GM23338 (cell line): Measurements from ENCODE around the gene CHRNA3. TPM values are rescaled to one million over a fixed set of nuclear protein-coding genes. Genes with fewer than 3 reads are reported as not detected.
"Not testable (repeated sequence)": the region's sequence is repeated elsewhere in the genome, so short reads cannot be mapped to it uniquely, and the experiment has no call there.

Experiments used
- ATAC-seq: fragments of 200-7000 bp; cut with Tn5 transposase; 3 replicates; pipeline ENCODE4 v1.9.1; 2020
- DNase-seq: peaks from one replicate; pipeline ENCODE4 v3.0.0-alpha.2; 2015; ENCODE audit warnings: low spot score
- H2AFZ ChIP-seq: fragments of 200-600 bp; sonication (generic); 2 replicates; pipeline ENCODE4 v1.8.0; 2016; ENCODE audit warnings: antibody characterized with exemption, mild to moderate bottlenecking, moderate library complexity
- H3F3A ChIP-seq: fragments of 200-600 bp; sonication (generic); replicated peaks from 2 replicates; pipeline ENCODE4 v1.8.0; 2017; ENCODE audit warnings: antibody characterized with exemption, mixed run types, low read depth
- H3K27ac ChIP-seq: fragments of 200-600 bp; sonication (generic); 2 replicates; pipeline ENCODE4 v1.6.1; 2016; ENCODE audit warnings: low read depth
- H3K27me3 ChIP-seq: fragments of 200-600 bp; sonication (generic); 2 replicates; pipeline ENCODE4 v1.8.0; 2016; ENCODE audit warnings: mild to moderate bottlenecking, mixed run types, moderate library complexity; ENCODE audit not compliant: insufficient read depth
- H3K36me3 ChIP-seq: fragments of 200-600 bp; sonication (generic); 2 replicates; pipeline ENCODE4 v1.8.0; 2016; ENCODE audit warnings: mild to moderate bottlenecking; ENCODE audit not compliant: insufficient read depth
- H3K4me1 ChIP-seq: fragments of 200-600 bp; sonication (generic); 2 replicates; pipeline ENCODE4 v1.8.0; 2016; ENCODE audit warnings: mild to moderate bottlenecking, moderate library complexity; ENCODE audit not compliant: insufficient read depth
- H3K4me2 ChIP-seq: fragments of 200-600 bp; sonication (generic); 2 replicates; pipeline ENCODE4 v1.7.1; 2017; ENCODE audit warnings: mixed run types
- H3K4me3 ChIP-seq: fragments of 200-600 bp; sonication (generic); 2 replicates; pipeline ENCODE4 v1.6.1; 2016; ENCODE audit warnings: mixed run types
- H3K79me2 ChIP-seq: fragments of 200-600 bp; sonication (generic); replicated peaks from 2 replicates; pipeline ENCODE4 v1.8.0; 2017; ENCODE audit warnings: mild to moderate bottlenecking; ENCODE audit not compliant: insufficient read depth
- H3K9me2 ChIP-seq: fragments of 200-600 bp; sonication (generic); 2 replicates; pipeline ENCODE4 v1.8.0; 2017; ENCODE audit not compliant: insufficient read depth
- H4K20me1 ChIP-seq: fragments of 200-600 bp; sonication (generic); replicated peaks from 2 replicates; pipeline ENCODE4 v1.8.0; 2017; ENCODE audit warnings: mild to moderate bottlenecking; ENCODE audit not compliant: insufficient read depth
- H3K27ac Mint-ChIP-seq: 2 replicates; pipeline ENCODE4 v1.8.0; 2020; ENCODE audit warnings: inconsistent platforms, mild to moderate bottlenecking, moderate library complexity, mixed read lengths
- H3K27me3 Mint-ChIP-seq: 3 replicates; pipeline ENCODE4 v1.8.0; 2022; ENCODE audit warnings: low read depth, mild to moderate bottlenecking, moderate library complexity, mixed read lengths, inconsistent platforms; ENCODE audit not compliant: insufficient read depth, poor library complexity
- H3K36me3 Mint-ChIP-seq: 3 replicates; pipeline ENCODE4 v1.8.0; 2021; ENCODE audit warnings: low read depth, mild to moderate bottlenecking, inconsistent platforms, moderate library complexity, mixed read lengths
- H3K4me1 Mint-ChIP-seq: 3 replicates; pipeline ENCODE4 v1.8.0; 2020; ENCODE audit warnings: mild to moderate bottlenecking, inconsistent platforms, mixed read lengths
- H3K4me3 Mint-ChIP-seq: 3 replicates; pipeline ENCODE4 v1.8.0; 2021; ENCODE audit warnings: moderate library complexity, mild to moderate bottlenecking, inconsistent platforms, mixed read lengths
- H3K9me3 Mint-ChIP-seq: 3 replicates; pipeline ENCODE4 v1.8.0; 2020; ENCODE audit warnings: moderate library complexity, mild to moderate bottlenecking, inconsistent platforms, mixed read lengths
- CREB1 ChIP-seq: fragments of 250-450 bp; sonication (Bioruptor Pico); IDR thresholded peaks from 2 replicates; pipeline ENCODE4 v1.5.0; 2020; ENCODE audit warnings: low read depth, mild to moderate bottlenecking, moderate library complexity
- EZH2 ChIP-seq: fragments of 200-600 bp; sonication (generic); IDR thresholded peaks from one replicate; pipeline ENCODE4 v1.8.0; 2017; ENCODE audit warnings: antibody characterized with exemption, mild to moderate bottlenecking, low read depth; ENCODE audit not compliant: unreplicated experiment
- JUNB ChIP-seq: IDR thresholded peaks from one replicate; pipeline ENCODE4 v1.6.1; 2016; ENCODE audit warnings: antibody characterized with exemption; ENCODE audit not compliant: unreplicated experiment
- NANOG ChIP-seq: IDR thresholded peaks from 2 replicates; pipeline ENCODE4 v1.6.1; 2016; ENCODE audit warnings: antibody characterized with exemption, borderline replicate concordance
- POLR2AphosphoS5 ChIP-seq: IDR thresholded peaks from 2 replicates; pipeline ENCODE4 v1.6.1; 2016; ENCODE audit warnings: antibody characterized with exemption, low read depth
- STAT1 ChIP-seq: IDR thresholded peaks from one replicate; pipeline ENCODE4 v1.6.1; 2016; ENCODE audit warnings: antibody characterized with exemption; ENCODE audit not compliant: unreplicated experiment
- ZNF114 ChIP-seq: fragments of 250-450 bp; sonication (Bioruptor Pico); IDR thresholded peaks from 2 replicates; pipeline ENCODE4 v1.5.0; 2020; ENCODE audit warnings: mild to moderate bottlenecking, moderate library complexity
- polyA plus RNA-seq: library from polyadenylated mRNA; unstranded; fragments of >200 nt; fragmentation: Nextera tagmentation; extraction: Ambion mirVana; gene quantifications from 2 replicates; pipeline ENCODE4 v1.2.1, GENCODE V29; 2016
- total RNA-seq: library from RNA; depleted of rRNA; stranded (reverse); fragments of >200 nt; shearing (Covaris generic); gene quantifications from 2 replicates; pipeline ENCODE4 v1.2.3, GENCODE V29; 2014
- TF ChIP-seq, protein P1 (sequence below): IDR thresholded peaks from 2 replicates; pipeline ENCODE4 v1.6.1; 2016; ENCODE audit warnings: antibody characterized with exemption
- TF ChIP-seq, protein P2 (sequence below), 2 experiments: fragments of 200-600 bp in 1 of 2; sonication (generic) in 1 of 2; conservative IDR thresholded peaks; 2 replicates each; pipeline versions ENCODE4 v1.5.1 to v1.6.1; 2016 to 2017; ENCODE audit warnings: antibody characterized with exemption in 2 of 2, low read depth in 2 of 2, mild to moderate bottlenecking in 2 of 2, moderate library complexity in 1 of 2
- TF ChIP-seq, protein P3 (sequence below): fragments of 250-450 bp; sonication (Bioruptor Pico); IDR thresholded peaks from 2 replicates; pipeline ENCODE4 v1.5.0; 2020; ENCODE audit warnings: mild to moderate bottlenecking, moderate library complexity

Gene CHRNA3
- total and polyA plus RNA-seq, 2 experiments from 2014 or later, result 2.9 to 3.5 TPM

GRCh38 chr15:78614021-78614420 lies 6.8 kb downstream of the CHRNA3 start (continued):
- TF ChIP-seq EZH2 (no peak), ZNF114 (CRISPR knock-in tag) (no peak), NANOG (no peak)

DNA sequence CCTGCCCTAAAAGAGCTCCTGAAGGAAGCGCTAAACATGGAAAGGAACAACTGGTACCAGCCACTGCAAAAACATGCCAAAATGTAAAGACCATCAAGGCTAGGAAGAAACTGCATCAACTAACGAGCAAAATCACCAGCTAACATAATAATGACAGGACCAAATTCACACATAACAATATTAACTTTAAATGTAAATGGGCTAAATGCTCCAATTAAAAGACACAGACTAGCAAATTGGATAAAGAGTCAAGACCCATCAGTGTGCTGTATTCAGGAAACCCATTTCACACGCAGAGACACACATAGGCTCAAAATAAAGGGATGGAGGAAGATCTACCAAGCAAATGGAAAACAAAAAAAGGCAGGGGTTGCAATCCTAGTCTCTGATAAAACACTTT lies 11.2 kb downstream of the CHRNA3 start:
- H3K4me1 ChIP-seq, H2AFZ ChIP-seq, H3K4me3 Mint-ChIP-seq, H3K27ac Mint-ChIP-seq, H3K4me3 ChIP-seq, H3K79me2 ChIP-seq, H3K4me2 ChIP-seq, H3F3A ChIP-seq, H3K9me2 ChIP-seq, H3K27me3 ChIP-seq, H4K20me1 ChIP-seq, H3K27ac ChIP-seq, H3K36me3 ChIP-seq, ATAC-seq, H3K4me1 Mint-ChIP-seq, DNase-seq: not testable (repeated sequence)
- Mint-ChIP-seq H3K9me3 (peaks cover 62% of the 10 kb centered on the region), H3K27me3 (peaks cover 12% of the 10 kb centered on the region), H3K36me3 (peaks cover 43% of the 10 kb centered on the region)

- no peaks in the 10 kb centered on the region for H4K20me1 ChIP-seq
- no peaks in the 10 kb centered on the region for H3F3A ChIP-seq
- no peaks in the 10 kb centered on the region for H3K79me2 ChIP-seq
- H2AFZ ChIP-seq, result no peak overlapping the region
- no peak for ATAC-seq
- H3K36me3 ChIP-seq, result no peaks in the 10 kb centered on the region
- peaks cover 12% of the 10 kb centered on the region for H3K27me3 Mint-ChIP-seq
- no peak overlapping the region for H3K4me3 Mint-ChIP-seq
- no peaks in the 10 kb centered on the region for H3K4me1 Mint-ChIP-seq
- no peaks in the 10 kb centered on the region for H3K27me3 ChIP-seq
- TF ChIP-seq POLR2AphosphoS5, result no peak
- TF ChIP-seq ZNF114 (CRISPR knock-in tag), result no peak
- no peak for TF ChIP-seq CREB1 (CRISPR knock-in tag)
- TF ChIP-seq, protein P1, sequence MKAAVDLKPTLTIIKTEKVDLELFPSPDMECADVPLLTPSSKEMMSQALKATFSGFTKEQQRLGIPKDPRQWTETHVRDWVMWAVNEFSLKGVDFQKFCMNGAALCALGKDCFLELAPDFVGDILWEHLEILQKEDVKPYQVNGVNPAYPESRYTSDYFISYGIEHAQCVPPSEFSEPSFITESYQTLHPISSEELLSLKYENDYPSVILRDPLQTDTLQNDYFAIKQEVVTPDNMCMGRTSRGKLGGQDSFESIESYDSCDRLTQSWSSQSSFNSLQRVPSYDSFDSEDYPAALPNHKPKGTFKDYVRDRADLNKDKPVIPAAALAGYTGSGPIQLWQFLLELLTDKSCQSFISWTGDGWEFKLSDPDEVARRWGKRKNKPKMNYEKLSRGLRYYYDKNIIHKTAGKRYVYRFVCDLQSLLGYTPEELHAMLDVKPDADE, result no peak
- TF ChIP-seq, protein P2, sequence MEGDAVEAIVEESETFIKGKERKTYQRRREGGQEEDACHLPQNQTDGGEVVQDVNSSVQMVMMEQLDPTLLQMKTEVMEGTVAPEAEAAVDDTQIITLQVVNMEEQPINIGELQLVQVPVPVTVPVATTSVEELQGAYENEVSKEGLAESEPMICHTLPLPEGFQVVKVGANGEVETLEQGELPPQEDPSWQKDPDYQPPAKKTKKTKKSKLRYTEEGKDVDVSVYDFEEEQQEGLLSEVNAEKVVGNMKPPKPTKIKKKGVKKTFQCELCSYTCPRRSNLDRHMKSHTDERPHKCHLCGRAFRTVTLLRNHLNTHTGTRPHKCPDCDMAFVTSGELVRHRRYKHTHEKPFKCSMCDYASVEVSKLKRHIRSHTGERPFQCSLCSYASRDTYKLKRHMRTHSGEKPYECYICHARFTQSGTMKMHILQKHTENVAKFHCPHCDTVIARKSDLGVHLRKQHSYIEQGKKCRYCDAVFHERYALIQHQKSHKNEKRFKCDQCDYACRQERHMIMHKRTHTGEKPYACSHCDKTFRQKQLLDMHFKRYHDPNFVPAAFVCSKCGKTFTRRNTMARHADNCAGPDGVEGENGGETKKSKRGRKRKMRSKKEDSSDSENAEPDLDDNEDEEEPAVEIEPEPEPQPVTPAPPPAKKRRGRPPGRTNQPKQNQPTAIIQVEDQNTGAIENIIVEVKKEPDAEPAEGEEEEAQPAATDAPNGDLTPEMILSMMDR (conservative IDR thresholded peaks at IDR 0.05; ENCODE audit: low read depth in 2 of 2), result no peak
- TF ChIP-seq, protein P3, sequence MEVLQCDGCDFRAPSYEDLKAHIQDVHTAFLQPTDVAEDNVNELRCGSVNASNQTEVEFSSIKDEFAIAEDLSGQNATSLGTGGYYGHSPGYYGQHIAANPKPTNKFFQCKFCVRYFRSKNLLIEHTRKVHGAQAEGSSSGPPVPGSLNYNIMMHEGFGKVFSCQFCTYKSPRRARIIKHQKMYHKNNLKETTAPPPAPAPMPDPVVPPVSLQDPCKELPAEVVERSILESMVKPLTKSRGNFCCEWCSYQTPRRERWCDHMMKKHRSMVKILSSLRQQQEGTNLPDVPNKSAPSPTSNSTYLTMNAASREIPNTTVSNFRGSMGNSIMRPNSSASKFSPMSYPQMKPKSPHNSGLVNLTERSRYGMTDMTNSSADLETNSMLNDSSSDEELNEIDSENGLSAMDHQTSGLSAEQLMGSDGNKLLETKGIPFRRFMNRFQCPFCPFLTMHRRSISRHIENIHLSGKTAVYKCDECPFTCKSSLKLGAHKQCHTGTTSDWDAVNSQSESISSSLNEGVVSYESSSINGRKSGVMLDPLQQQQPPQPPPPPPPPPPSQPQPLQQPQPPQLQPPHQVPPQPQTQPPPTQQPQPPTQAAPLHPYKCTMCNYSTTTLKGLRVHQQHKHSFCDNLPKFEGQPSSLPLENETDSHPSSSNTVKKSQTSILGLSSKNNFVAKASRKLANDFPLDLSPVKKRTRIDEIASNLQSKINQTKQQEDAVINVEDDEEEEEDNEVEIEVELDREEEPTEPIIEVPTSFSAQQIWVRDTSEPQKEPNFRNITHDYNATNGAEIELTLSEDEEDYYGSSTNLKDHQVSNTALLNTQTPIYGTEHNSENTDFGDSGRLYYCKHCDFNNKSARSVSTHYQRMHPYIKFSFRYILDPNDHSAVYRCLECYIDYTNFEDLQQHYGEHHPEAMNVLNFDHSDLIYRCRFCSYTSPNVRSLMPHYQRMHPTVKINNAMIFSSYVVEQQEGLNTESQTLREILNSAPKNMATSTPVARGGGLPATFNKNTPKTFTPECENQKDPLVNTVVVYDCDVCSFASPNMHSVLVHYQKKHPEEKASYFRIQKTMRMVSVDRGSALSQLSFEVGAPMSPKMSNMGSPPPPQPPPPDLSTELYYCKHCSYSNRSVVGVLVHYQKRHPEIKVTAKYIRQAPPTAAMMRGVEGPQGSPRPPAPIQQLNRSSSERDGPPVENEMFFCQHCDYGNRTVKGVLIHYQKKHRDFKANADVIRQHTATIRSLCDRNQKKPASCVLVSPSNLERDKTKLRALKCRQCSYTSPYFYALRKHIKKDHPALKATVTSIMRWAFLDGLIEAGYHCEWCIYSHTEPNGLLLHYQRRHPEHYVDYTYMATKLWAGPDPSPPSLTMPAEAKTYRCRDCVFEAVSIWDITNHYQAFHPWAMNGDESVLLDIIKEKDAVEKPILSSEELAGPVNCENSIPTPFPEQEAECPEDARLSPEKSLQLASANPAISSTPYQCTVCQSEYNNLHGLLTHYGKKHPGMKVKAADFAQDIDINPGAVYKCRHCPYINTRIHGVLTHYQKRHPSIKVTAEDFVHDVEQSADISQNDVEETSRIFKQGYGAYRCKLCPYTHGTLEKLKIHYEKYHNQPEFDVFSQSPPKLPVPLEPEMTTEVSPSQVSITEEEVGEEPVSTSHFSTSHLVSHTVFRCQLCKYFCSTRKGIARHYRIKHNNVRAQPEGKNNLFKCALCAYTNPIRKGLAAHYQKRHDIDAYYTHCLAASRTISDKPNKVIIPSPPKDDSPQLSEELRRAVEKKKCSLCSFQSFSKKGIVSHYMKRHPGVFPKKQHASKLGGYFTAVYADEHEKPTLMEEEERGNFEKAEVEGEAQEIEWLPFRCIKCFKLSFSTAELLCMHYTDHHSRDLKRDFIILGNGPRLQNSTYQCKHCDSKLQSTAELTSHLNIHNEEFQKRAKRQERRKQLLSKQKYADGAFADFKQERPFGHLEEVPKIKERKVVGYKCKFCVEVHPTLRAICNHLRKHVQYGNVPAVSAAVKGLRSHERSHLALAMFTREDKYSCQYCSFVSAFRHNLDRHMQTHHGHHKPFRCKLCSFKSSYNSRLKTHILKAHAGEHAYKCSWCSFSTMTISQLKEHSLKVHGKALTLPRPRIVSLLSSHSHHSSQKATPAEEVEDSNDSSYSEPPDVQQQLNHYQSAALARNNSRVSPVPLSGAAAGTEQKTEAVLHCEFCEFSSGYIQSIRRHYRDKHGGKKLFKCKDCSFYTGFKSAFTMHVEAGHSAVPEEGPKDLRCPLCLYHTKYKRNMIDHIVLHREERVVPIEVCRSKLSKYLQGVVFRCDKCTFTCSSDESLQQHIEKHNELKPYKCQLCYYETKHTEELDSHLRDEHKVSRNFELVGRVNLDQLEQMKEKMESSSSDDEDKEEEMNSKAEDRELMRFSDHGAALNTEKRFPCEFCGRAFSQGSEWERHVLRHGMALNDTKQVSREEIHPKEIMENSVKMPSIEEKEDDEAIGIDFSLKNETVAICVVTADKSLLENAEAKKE (CRISPR knock-in tag), result no peak
- no peak for TF ChIP-seq EZH2
- no peak for TF ChIP-seq STAT1
- TF ChIP-seq JUNB, result no peak
- no peak for TF ChIP-seq NANOG
- no peaks in the 10 kb centered on the region for H3K9me2 ChIP-seq
- no peak overlapping the region for H3K4me3 ChIP-seq
- no peak overlapping the region for H3K27ac Mint-ChIP-seq
- no peaks in the 10 kb centered on the region for H3K4me1 ChIP-seq
- H3K36me3 Mint-ChIP-seq, result peaks cover 73% of the 10 kb centered on the region
- peaks cover 69% of the 10 kb centered on the region for H3K9me3 Mint-ChIP-seq
- no peak overlapping the region for H3K27ac ChIP-seq
- DNase-seq, result no peak
- no peak overlapping the region for H3K4me2 ChIP-seq
These were observed 15.1 kb downstream of the CHRNA3 start for GRCh38 chr15:78605680-78606079.
